ENCODE results near the gene PEX19.
A peak's percentile ranks its signal among the peaks of the same experiment; 100 is the strongest.
"Not testable (repeated sequence)": the region's sequence is repeated elsewhere in the genome, so short reads cannot be mapped to it uniquely, and the experiment has no call there.

PEX19 gene

GRCh38 chr1:160284782-160285344 is at the start of gene PEX19:
Gene PEX19 (minus strand): TSS chr1:160285133. CDS start chr1:160285124, 9 bp downstream.
- peak; percentile 73 to 82 for DNase-seq

GRCh38 chr1:160332516-160332915 is 47.6 kb upstream of the PEX19 start:
- DNase-seq: no peak

- no peak for DNase-seq
Measured at GRCh38 chr1:160330119-160330518, 45.2 kb upstream of the PEX19 start.

- no peak for DNase-seq
Measured at GRCh38 chr1:160328184-160328583, 43.3 kb upstream of the PEX19 start.

GRCh38 chr1:160326418-160326817 is 41.5 kb upstream of the PEX19 start:
- DNase-seq: no peak

GRCh38 chr1:160325252-160325651 is 40.3 kb upstream of the PEX19 start:
- peak in 1 of 2 experiments; percentile 6 for DNase-seq

GRCh38 chr1:160322831-160323230 is 37.9 kb upstream of the PEX19 start:
- DNase-seq: no peak

GRCh38 chr1:160315359-160315758 is 30.4 kb upstream of the PEX19 start:
- DNase-seq: no peak

GRCh38 chr1:160309571-160309970 is 24.6 kb upstream of the PEX19 start:
- DNase-seq: no peak

- no peak for DNase-seq
Measured at GRCh38 chr1:160309185-160309557, 24.2 kb upstream of the PEX19 start.

GRCh38 chr1:160308451-160309184 is 23.7 kb upstream of the PEX19 start:
- DNase-seq: no peak

- no peak for DNase-seq
Measured at GRCh38 chr1:160307118-160307791, 22.3 kb upstream of the PEX19 start.

GRCh38 chr1:160300173-160300572 is 15.2 kb upstream of the PEX19 start:
- DNase-seq: no peak

GRCh38 chr1:160296036-160296435 is 11.1 kb upstream of the PEX19 start:
- DNase-seq: no peak

GRCh38 chr1:160293020-160293968 is 8.4 kb upstream of the PEX19 start:
- no peak for DNase-seq

GRCh38 chr1:160291248-160292220 is 6.6 kb upstream of the PEX19 start:
- DNase-seq: peak; percentile 46 to 51

GRCh38 chr1:160287769-160288168 is 2.8 kb upstream of the PEX19 start:
- DNase-seq: not testable (repeated sequence)

- DNase-seq: no peak
Measured at GRCh38 chr1:160285506-160285905, 573 bp upstream of the PEX19 start.

- peak in 1 of 2 experiments; percentile 14 for DNase-seq
Measured at GRCh38 chr1:160284220-160284781, 632 bp downstream of the PEX19 start.

GRCh38 chr1:160282807-160283206 is 2.1 kb downstream of the PEX19 start:
- no peak for DNase-seq

GRCh38 chr1:160277987-160278386 is 6.9 kb downstream of the PEX19 start:
- no peak for DNase-seq
